VCaP (cell line): ENCODE results near the gene RBM20.

Experiments
- H3K27ac ChIP-seq: fragments of 450-650 bp; 2 replicates; pipeline ENCODE4 v1.5.1; 2017
- TF ChIP-seq, protein P1 (sequence below): fragments of 450-650 bp; conservative IDR thresholded peaks from 2 replicates; pipeline ENCODE4 v1.5.1; 2017; ENCODE audit warnings: mild to moderate bottlenecking, moderate library complexity

Gene RBM20

DNA sequence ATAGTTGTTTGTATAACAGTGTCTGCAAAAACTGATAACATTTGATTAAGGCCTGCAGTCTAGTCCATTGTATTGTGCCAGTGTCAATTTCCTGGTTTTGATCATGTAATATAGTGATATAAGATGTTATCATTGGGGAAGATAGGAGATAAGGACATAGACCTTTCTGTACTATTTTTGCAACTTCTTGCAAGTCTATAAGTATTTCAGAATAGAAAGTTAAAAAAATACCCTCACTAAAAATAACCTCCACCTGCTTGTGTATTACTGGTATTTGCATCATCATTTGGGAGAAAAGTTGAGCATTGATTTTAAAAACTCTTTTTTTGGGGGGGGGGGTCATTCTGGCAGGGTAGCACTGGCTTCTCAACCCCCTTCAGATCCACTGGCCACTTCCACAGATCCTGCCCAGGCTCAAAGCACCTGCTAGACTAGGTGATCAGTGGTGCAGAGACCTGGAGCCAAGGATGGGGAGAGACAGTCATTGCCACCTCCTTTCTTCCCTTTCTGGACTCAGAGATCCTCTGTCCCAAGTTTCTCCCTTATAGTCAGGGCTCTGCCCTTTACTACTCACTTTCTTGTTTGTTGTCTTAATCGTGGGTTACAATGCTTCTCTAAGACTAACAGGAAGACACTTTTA, 103.0 kb downstream of the RBM20 start:
- H3K27ac ChIP-seq = no peak overlapping the region

DNA sequence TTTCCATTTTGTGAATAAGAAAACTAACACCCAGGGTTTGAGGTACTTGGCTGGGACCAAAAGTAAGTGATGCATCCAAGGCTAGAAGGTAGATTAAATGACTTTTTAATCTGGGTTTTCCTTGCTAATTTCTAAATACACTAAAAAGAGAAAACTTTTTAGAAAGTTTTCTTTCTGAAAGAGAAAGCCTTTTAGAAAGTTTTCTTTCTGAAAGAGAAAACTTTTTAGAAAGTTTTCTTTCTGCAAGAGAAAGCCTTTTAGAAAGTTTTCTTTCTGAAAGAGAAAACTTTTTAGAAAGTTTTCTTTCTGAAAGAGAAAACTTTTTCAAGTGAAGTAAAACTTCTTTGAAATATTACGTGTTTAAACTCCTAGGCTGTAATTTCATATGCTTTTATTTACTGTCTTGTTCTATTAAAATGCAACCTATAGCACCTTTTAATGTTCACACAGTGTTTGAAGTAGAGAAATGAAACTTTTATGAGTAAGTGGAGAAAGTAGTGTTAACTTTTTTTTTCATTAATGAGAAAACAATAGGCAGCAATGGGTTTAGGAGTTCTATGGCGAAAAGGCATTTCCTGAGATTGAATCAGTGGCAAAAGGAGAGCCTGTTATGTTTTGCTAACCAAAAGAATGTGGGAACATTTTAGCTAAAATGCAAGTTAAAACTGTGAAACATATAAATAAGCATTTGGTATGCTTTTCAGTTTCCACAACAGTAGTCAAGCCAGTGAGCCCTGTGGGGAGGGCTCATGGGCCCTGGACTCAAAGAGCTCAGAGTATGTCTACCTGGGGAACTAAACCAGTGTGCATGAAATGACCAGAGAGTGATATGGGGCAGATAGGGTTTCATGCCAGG, 103.7 kb downstream of the RBM20 start:
- TF ChIP-seq, protein P1, sequence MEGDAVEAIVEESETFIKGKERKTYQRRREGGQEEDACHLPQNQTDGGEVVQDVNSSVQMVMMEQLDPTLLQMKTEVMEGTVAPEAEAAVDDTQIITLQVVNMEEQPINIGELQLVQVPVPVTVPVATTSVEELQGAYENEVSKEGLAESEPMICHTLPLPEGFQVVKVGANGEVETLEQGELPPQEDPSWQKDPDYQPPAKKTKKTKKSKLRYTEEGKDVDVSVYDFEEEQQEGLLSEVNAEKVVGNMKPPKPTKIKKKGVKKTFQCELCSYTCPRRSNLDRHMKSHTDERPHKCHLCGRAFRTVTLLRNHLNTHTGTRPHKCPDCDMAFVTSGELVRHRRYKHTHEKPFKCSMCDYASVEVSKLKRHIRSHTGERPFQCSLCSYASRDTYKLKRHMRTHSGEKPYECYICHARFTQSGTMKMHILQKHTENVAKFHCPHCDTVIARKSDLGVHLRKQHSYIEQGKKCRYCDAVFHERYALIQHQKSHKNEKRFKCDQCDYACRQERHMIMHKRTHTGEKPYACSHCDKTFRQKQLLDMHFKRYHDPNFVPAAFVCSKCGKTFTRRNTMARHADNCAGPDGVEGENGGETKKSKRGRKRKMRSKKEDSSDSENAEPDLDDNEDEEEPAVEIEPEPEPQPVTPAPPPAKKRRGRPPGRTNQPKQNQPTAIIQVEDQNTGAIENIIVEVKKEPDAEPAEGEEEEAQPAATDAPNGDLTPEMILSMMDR = no peak
- no peak overlapping the region for H3K27ac ChIP-seq

More for the DNA sequence above, 103.0 kb downstream of the RBM20 start:
- TF ChIP-seq, protein P1 = no peak

DNA sequence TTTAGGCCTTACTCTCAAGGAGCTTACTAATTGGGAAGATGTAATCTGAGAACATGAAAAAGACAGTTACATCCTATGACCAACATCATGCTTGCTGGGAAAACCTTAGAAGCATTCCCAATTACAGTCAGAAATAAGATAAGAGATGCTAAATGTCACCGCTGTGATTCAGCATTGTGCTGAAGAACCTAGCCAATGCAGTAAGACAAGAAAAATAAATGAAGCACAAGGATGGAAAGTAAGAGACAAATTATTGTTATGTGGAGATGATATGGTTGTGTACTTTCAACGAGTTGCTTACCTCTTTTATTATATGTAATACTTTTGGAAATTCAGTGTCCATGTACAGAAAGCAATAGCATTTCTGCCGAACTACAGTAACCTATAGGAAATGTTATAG, 104.8 kb downstream of the RBM20 start:
- TF ChIP-seq, protein P1 = no peak

DNA sequence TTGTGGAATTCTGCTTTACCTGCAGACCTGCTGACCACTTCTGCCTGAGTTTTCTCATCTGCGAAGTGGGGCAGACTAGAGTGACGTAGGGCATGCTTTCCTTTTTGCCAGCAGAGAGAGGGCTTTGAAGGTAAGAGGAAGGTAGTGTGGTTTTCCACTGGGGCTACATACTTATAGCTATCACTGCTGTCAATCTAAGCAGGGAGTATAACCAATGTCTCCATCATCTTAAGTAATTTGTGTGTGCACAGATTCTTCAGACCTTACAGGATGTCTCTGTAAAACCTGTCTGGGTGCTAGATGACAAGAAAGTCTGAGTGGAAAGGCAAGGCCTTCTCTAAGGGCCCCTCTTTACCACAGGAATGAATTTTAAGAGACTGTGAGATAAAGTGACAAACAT, 106.8 kb downstream of the RBM20 start:
- TF ChIP-seq, protein P1 = no peak
- no peak overlapping the region for H3K27ac ChIP-seq

More for the DNA sequence above, 104.8 kb downstream of the RBM20 start:
- H3K27ac ChIP-seq = no peak overlapping the region

DNA sequence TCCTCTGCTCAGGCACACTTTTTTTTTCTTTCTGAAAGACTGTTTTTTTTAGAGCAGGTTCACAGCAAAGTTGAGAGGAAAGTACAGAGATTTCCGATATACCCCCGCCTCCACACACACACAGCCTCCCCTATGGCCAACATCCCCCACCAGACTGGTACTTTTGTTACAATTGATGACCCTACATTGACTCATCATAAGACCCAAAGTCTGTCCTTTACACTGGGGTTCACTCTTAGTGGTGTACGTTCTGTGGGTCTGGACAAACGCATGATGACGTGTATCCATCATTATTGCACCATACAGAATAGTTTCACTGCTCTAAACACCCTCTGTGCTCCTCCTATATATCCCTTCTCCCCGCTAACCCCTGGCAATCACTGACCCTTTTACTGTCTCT, 107.7 kb downstream of the RBM20 start:
- no peak overlapping the region for H3K27ac ChIP-seq
- TF ChIP-seq, protein P1 = no peak

DNA sequence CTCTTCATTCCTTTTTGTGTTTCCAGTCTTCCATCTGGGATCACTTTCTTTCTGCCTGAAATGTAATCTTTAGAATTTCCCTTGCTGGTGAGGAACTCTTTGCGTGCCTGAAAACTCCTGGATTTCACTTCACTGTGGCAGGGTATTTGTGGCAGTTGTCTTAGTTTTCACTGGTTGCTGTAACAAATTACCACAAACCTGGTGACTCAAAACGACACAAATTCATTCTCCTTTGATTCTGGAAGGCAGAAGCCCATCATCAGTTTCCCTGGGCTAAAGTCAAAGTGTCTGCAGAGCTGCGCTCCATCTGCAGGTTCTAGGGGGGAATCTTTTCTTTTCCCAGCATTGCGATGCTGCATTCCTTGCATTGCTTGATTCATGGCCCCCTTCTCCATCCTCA, 109.3 kb downstream of the RBM20 start:
- TF ChIP-seq, protein P1 = no peak
- no peak overlapping the region for H3K27ac ChIP-seq

DNA sequence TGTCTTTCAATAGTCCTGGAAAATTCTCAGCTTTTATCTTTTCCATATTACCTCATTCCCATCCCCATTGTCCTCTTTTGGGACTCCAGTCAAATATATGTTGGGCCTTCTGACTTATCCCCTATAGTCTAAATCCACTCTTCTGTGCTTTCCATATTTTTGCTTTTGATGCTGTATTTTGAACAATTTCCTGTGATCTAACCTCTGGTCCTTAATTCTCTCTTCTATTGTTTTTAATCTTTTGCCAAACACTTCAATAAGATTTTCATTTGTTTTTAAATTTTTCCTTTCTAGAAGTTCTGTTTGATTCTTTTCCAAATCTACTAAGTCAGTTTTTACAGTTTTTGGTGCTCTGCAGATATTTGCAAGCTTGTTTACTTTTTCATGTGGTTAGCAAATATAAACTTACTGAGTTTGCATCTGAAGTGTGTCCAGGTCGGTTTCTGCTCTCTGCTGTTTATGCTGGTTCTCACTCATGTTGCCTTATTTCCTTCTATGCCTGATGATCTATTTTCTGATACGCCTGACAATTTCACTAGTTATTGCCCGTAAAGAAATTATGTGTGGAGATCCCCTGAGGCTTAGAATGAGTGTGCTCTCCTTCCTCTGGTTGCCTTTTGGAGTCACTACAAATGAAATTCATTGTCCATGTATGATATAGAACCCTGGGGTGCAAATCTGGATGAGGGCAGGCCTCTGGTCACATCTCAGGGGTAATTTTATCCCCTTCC, 110.4 kb downstream of the RBM20 start:
- TF ChIP-seq, protein P1 = no peak
- H3K27ac ChIP-seq = no peak overlapping the region
